HCT116 (cell line): ENCODE results near the gene GLP2R. TPM values are rescaled to one million over a fixed set of nuclear protein-coding genes. Genes with fewer than 3 reads are reported as not detected.

Source experiments
- ATAC-seq: fragments of 200-7000 bp; cut with Tn5 transposase; 2 replicates; pipeline ENCODE4 v1.9.1; 2020; ENCODE audit warnings: mild to moderate bottlenecking, moderate library complexity
- BruUV-seq: library from RNA; stranded (reverse); fragments of 400-500 nt; replicated peaks from 2 replicates; lab custom pipeline; 2021; lab: Mats Ljungman, UMichigan
- CTCF ChIA-PET: fragments of 300-600 bp; sonication (Branson Sonifier 250); formaldehyde crosslinking; loops from one replicate; lab custom pipeline; 2021; ENCODE audit warnings: antibody characterized with exemption; lab: Charles Lee
- POLR2A ChIA-PET: fragments of 300-600, 350-600 bp; sonication (Branson Sonifier 250); formaldehyde crosslinking; loops from one replicate; lab custom pipeline; 2021; ENCODE audit warnings: antibody characterized with exemption; lab: Charles Lee
- RAD21 ChIA-PET, 2 experiments: fragments of 300-600 bp; sonication (Branson Sonifier 250); formaldehyde crosslinking; loops; one replicate each; lab custom pipeline; 2023; ENCODE audit warnings: low total read pairs in 2 of 2; ENCODE audit not compliant: uncharacterized antibody in 2 of 2, unreplicated experiment in 2 of 2, low non-redundant PET in 1 of 2; lab: Charles Lee
- DNase-seq: peaks from one replicate; pipeline ENCODE4 v3.0.0-alpha.2; 2010; ENCODE audit warnings: low read depth, low spot score
- H2AFZ ChIP-seq: fragments of 200-600 bp; shearing (Covaris generic), sonication (generic); 2 replicates; pipeline ENCODE4 v1.6.1; 2017; ENCODE audit warnings: low read depth, mixed run types, mixed read lengths, antibody characterized with exemption, low read length; ENCODE audit not compliant: poor library complexity, severe bottlenecking
- H3K27ac ChIP-seq: 2 replicates; pipeline ENCODE4 v1.5.1; 2012; ENCODE audit warnings: low read depth, low read length
- H3K27me3 ChIP-seq: fragments of 200-600 bp; sonication (generic); 2 replicates; pipeline ENCODE4 v1.6.1; 2016; ENCODE audit warnings: mixed run types, low read length, mixed read lengths; ENCODE audit not compliant: insufficient read depth
- H3K36me3 ChIP-seq, 2 experiments: fragments of 200-500 bp in 1 of 2; fragments of 200-600 bp in 1 of 2; sonication (Bioruptor generic) in 1 of 2; sonication (generic) in 1 of 2; 2 replicates each; pipeline versions ENCODE4 v1.5.1 to v1.6.1; 2014 to 2016; ENCODE audit warnings: low read length in 2 of 2, inconsistent platforms in 1 of 2, mixed read lengths in 1 of 2, mixed run types in 1 of 2; ENCODE audit not compliant: insufficient read depth in 2 of 2, control insufficient read depth in 1 of 2
- H3K4me1 ChIP-seq, 2 experiments: fragments of 200-600 bp in 1 of 2; sonication (generic) in 1 of 2; 2 replicates each; pipeline versions ENCODE4 v1.5.1 to v1.6.1; 2012 to 2017; ENCODE audit warnings: low read length in 2 of 2, inconsistent platforms in 1 of 2, mild to moderate bottlenecking in 1 of 2, mixed read lengths in 1 of 2, mixed run types in 1 of 2, moderate library complexity in 1 of 2; ENCODE audit not compliant: insufficient read depth in 2 of 2, control insufficient read depth in 1 of 2
- H3K4me2 ChIP-seq: fragments of 200-600 bp; sonication (generic); 2 replicates; pipeline ENCODE4 v1.6.1; 2017; ENCODE audit warnings: mixed run types, low read length, mixed read lengths
- H3K4me3 ChIP-seq, 2 experiments: fragments of 200-600 bp in 1 of 2; sonication (generic) in 1 of 2; replicated peaks in 1 of 2; 2 replicates each; pipeline ENCODE4 v1.5.1; 2011 to 2016; ENCODE audit warnings: low read length in 2 of 2, control low read depth in 1 of 2, low read depth in 1 of 2, mild to moderate bottlenecking in 1 of 2, mixed read lengths in 1 of 2, mixed run types in 1 of 2
- H3K79me2 ChIP-seq: fragments of 200-600 bp; sonication (generic); 2 replicates; pipeline ENCODE4 v1.6.1; 2017; ENCODE audit warnings: mild to moderate bottlenecking, mixed run types, low read length, moderate library complexity, mixed read lengths; ENCODE audit not compliant: insufficient read depth
- H3K9ac ChIP-seq: fragments of 200-600 bp; sonication (generic); 2 replicates; pipeline ENCODE4 v1.6.1; 2016; ENCODE audit warnings: low read length, mixed read lengths
- H3K9me2 ChIP-seq: fragments of 200-600 bp; sonication (generic), shearing (Covaris generic); 2 replicates; pipeline ENCODE4 v1.6.1; 2017; ENCODE audit warnings: mixed run types, mild to moderate bottlenecking, moderate library complexity; ENCODE audit not compliant: insufficient read depth
- H3K9me3 ChIP-seq, 2 experiments: fragments of 200-500 bp in 1 of 2; fragments of 200-600 bp in 1 of 2; sonication (Bioruptor generic) in 1 of 2; sonication (generic) in 1 of 2; 2 replicates each; pipeline ENCODE4 v1.6.1; 2014 to 2017; ENCODE audit warnings: low read length in 2 of 2, mixed read lengths in 2 of 2, inconsistent platforms in 1 of 2, low read depth in 1 of 2, mild to moderate bottlenecking in 1 of 2, mixed run types in 1 of 2, moderate library complexity in 1 of 2; ENCODE audit not compliant: control insufficient read depth in 1 of 2, insufficient read depth in 1 of 2
- H4K20me1 ChIP-seq: fragments of 200-600 bp; sonication (generic), shearing (Covaris generic); 2 replicates; pipeline ENCODE4 v1.6.1; 2017; ENCODE audit warnings: mixed run types, mild to moderate bottlenecking, moderate library complexity; ENCODE audit not compliant: insufficient read depth
- CBX3 ChIP-seq: IDR thresholded peaks from 2 replicates; pipeline ENCODE4 v1.6.1; 2012; ENCODE audit warnings: low read depth
- EZH2phosphoT487 ChIP-seq: fragments of 200-600 bp; IDR thresholded peaks from 2 replicates; pipeline ENCODE4 v1.6.1; 2018; ENCODE audit warnings: antibody characterized with exemption, borderline replicate concordance
- RAD21 ChIP-seq: IDR thresholded peaks from 2 replicates; pipeline ENCODE4 v1.6.1; 2012; ENCODE audit warnings: low read depth, mild to moderate bottlenecking
- SP1 ChIP-seq: IDR thresholded peaks from 2 replicates; pipeline ENCODE4 v1.6.1; 2012; ENCODE audit warnings: low read depth
- YY1 ChIP-seq: IDR thresholded peaks from 2 replicates; pipeline ENCODE4 v1.6.1; 2011; ENCODE audit warnings: low read length, low read depth, moderate library complexity, mild to moderate bottlenecking; ENCODE audit not compliant: insufficient replicate concordance; ENCODE audit errors: extremely low read depth
- intact Hi-C: fragments of 100-400 bp; cut with micrococcal nuclease; formaldehyde crosslinking; loops from 2 replicates; pipeline ENCODE4 v1.10.0; 2022
- total RNA-seq: library from RNA; stranded (reverse); gene quantifications from one replicate; pipeline ENCODE4 v1.2.1, GENCODE V29; 2021; ENCODE audit not compliant: unreplicated experiment
- TF ChIP-seq, protein P1 (sequence below): IDR thresholded peaks from 2 replicates; pipeline ENCODE4 v1.6.1; 2012
- TF ChIP-seq, protein P2 (sequence below), 3 experiments: fragments of 200-600 bp in 1 of 3; sonication (generic) in 1 of 3; IDR thresholded peaks in 2 of 3; conservative IDR thresholded peaks in 1 of 3; 2 replicates each; pipeline ENCODE4 v1.5.1; 2012 to 2017; ENCODE audit warnings: low read depth in 2 of 3, low read length in 2 of 3, antibody characterized with exemption in 1 of 3, borderline replicate concordance in 1 of 3, control low read depth in 1 of 3, mild to moderate bottlenecking in 1 of 3, mixed read lengths in 1 of 3, mixed run types in 1 of 3, moderate library complexity in 1 of 3; ENCODE audit not compliant: insufficient read depth in 1 of 3

GLP2R gene
- total RNA-seq, 1 experiment from 2014 or later, result not detected

DNA sequence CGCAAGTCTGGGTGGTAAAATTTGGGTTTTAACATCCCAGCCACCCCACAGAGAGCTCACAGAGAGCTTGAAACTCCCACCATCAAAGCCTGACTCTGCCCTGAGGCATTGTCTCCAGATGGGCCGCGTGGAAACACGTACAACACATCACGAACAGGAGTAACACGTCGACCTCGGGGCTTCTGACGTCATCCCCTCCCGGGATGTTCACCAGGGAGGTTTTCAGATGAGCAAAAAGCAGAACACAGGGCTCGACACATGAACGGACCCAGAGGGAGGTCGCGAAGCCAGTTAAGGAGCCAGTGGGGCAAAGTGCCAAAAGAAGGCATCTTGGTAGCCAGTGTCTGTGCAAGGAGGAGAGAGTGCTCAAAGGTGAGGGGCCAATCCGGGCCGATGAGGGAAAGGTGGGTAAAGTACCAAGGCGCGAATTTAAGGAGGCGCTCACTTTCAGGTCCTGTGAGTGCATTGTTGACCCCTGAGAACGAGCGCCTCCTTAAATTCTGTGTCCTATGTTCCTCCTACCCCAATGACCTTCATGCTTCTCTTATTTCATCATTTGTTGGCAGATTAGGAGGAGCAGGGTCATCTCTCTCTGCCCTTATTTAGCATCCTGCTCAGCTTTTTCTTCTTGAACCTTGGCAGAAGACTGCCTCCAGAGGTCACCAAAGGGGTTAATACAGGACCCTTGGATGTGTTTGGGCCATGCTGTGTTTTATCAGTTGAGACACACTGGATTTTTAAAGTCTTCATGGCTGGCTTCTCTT, 73.7 kb downstream of the GLP2R start:
- BruUV-seq, result no TSS peak
- TF ChIP-seq EZH2phosphoT487, result no peak
- TF ChIP-seq SP1, result no peak
- no peak for TF ChIP-seq YY1
- TF ChIP-seq, protein P1, sequence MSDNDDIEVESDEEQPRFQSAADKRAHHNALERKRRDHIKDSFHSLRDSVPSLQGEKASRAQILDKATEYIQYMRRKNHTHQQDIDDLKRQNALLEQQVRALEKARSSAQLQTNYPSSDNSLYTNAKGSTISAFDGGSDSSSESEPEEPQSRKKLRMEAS, result no peak
- TF ChIP-seq RAD21, result no peak
- no peaks in the 10 kb centered on the region for H3K79me2 ChIP-seq
- H3K4me3 ChIP-seq, result no peak overlapping the region
- intact Hi-C loops, result no loop called here
- H3K4me2 ChIP-seq, result no peak overlapping the region
- RAD21 ChIA-PET, result no interaction called here
- no peak overlapping the region for H2AFZ ChIP-seq
- DNase-seq, result no peak
- H3K27me3 ChIP-seq, result peaks cover 15% of the 10 kb centered on the region; the same call in 1 of the 2 replicates
- POLR2A ChIA-PET, result no interaction called here
- no peaks in the 10 kb centered on the region for H3K9me2 ChIP-seq
- H3K9me3 ChIP-seq, result no peaks in the 10 kb centered on the region
- ATAC-seq, result no peak
- no peaks in the 10 kb centered on the region for H3K36me3 ChIP-seq
- CTCF ChIA-PET, result no interaction called here
- H4K20me1 ChIP-seq, result no peaks in the 10 kb centered on the region
- no peak overlapping the region for H3K27ac ChIP-seq
- peaks cover 4 to 7% of the 10 kb centered on the region in 2 experiments; a peak in 3 of 4 replicates for H3K4me1 ChIP-seq
- H3K9ac ChIP-seq, result no peak overlapping the region

DNA sequence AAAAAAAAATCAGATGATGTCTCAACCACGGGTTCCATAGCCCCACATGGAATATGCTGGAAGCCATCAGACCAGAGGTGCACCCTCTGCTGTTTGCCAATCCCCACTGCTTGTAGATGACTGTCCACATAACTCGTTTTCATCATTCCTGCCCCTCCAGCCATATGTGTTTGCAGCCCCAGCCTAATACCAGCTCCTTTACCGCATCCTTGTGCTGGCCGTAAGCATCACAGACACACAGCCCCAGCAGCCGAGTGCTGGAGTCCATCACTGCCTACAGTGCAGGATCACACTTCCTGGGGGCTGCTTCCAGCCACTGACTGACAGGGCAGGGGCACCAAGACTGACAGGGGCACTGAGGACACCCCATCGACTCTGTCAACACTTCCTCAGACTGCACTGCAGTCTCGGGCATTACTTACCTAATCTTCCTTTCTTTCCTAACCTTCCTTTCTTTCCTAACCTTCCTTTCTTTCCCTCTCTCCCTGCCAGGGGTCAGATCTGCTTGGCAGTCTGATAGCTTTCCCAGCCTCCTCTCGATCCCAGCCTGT, 74.4 kb downstream of the GLP2R start:
- RAD21 ChIA-PET, result no interaction called here

More for the DNA sequence above, 74.4 kb downstream of the GLP2R start:
- Histone ChIP-seq H4K20me1 (no peaks in the 10 kb centered on the region), H3K4me2 (no peak overlapping the region), H3K36me3 (no peaks in the 10 kb centered on the region), H3K9me2 (no peaks in the 10 kb centered on the region), H3K4me3 (no peak overlapping the region), H3K27me3 (peaks cover 11% of the 10 kb centered on the region; the same call in 1 of the 2 replicates), H3K9me3 (no peaks in the 10 kb centered on the region), H3K9ac (no peak overlapping the region), H2AFZ (no peak overlapping the region), H3K4me1 (peaks cover 4 to 7% of the 10 kb centered on the region in 2 experiments; a peak in 3 of 4 replicates), H3K79me2 (no peaks in the 10 kb centered on the region), H3K27ac (no peak overlapping the region)
- no peak for TF ChIP-seq CBX3
- TF ChIP-seq, protein P2, sequence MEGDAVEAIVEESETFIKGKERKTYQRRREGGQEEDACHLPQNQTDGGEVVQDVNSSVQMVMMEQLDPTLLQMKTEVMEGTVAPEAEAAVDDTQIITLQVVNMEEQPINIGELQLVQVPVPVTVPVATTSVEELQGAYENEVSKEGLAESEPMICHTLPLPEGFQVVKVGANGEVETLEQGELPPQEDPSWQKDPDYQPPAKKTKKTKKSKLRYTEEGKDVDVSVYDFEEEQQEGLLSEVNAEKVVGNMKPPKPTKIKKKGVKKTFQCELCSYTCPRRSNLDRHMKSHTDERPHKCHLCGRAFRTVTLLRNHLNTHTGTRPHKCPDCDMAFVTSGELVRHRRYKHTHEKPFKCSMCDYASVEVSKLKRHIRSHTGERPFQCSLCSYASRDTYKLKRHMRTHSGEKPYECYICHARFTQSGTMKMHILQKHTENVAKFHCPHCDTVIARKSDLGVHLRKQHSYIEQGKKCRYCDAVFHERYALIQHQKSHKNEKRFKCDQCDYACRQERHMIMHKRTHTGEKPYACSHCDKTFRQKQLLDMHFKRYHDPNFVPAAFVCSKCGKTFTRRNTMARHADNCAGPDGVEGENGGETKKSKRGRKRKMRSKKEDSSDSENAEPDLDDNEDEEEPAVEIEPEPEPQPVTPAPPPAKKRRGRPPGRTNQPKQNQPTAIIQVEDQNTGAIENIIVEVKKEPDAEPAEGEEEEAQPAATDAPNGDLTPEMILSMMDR (IDR thresholded peaks at IDR 0.05 in 2 of 3, conservative IDR thresholded peaks at IDR 0.05 in 1 of 3; ENCODE audit: borderline replicate concordance in 1 of 3, insufficient read depth in 1 of 3, low read depth in 2 of 3, low read length in 2 of 3), result 0 out of 6 replicates have a peak, but pooled peaks of 1 of the 3 experiments have one; percentile 1
- CTCF ChIA-PET, result interaction anchor here (1.1 kb wide), 1 partner anchor 12 kb away, joined by 3 read pairs; no protein-coding TSS in a partner anchor
- no peak for ATAC-seq
- BruUV-seq, result no TSS peak
- POLR2A ChIA-PET, result no interaction called here
- DNase-seq, result no peak
- intact Hi-C loops, result no loop called here
